ELR (cell line): ENCODE data around the gene FAM98C.

Experiments used
- DNase-seq: peaks from one replicate; pipeline ENCODE4 v3.0.0-alpha.2; 2015; ENCODE audit warnings: low read depth

The FAM98C gene

DNA sequence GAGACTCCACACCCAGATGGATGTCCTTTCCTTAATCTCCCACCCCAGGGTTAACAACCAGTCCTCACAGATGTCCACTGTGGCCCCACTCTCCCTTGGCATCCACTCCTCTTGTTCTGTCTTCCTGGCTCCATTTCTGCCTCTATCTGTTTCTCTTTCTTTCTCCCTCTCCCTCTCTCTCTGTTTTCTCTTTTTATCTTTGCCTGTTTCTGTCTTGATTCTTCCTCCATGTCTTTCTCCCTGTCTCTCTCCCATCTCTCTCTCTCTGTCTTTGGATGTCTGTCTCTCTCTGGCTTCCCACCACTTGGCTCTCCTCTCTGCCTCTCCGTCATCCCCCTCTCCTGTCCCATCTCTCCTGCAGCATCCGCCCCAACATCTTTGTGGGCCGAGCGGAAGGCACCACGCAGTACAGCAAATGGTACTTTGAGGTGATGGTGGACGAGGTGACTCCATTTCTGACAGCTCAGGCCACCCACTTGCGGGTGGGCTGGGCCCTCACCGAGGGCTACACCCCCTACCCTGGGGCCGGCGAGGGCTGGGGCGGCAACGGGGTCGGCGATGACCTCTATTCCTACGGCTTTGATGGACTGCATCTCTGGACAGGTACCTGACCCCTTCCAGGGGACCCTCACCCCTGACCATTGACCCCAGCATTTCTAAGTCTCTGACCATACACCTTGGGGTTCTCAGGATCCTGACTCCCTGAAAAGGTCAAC is 55.0 kb downstream of the FAM98C start:
- no peak for DNase-seq
